Mucosa of rectum (tissue), 2 donors: Measurements from ENCODE around the gene HESX1.

Experiments
- H3K27ac ChIP-seq, 2 donors: one replicate each; pipeline ENCODE4 v1.7.0; 2013; ENCODE audit warnings: inconsistent platforms in 2 of 2, low read depth in 2 of 2, low read length in 2 of 2
- H3K27me3 ChIP-seq, 2 donors: one replicate each; pipeline ENCODE4 v1.7.0; 2013; ENCODE audit warnings: low read length in 2 of 2; ENCODE audit not compliant: control insufficient read depth in 2 of 2, insufficient read depth in 2 of 2
- H3K36me3 ChIP-seq, 2 donors: one replicate each; pipeline ENCODE4 v1.7.0; 2013; ENCODE audit warnings: low read length in 2 of 2; ENCODE audit not compliant: control insufficient read depth in 2 of 2, insufficient read depth in 2 of 2
- H3K4me1 ChIP-seq, 2 donors: one replicate each; pipeline ENCODE4 v1.7.0; 2013; ENCODE audit warnings: low read length in 2 of 2, mild to moderate bottlenecking in 1 of 2; ENCODE audit not compliant: control insufficient read depth in 2 of 2, insufficient read depth in 2 of 2
- H3K4me3 ChIP-seq, 2 donors: one replicate each; pipeline ENCODE4 v1.7.0; 2013; ENCODE audit warnings: low read length in 2 of 2
- H3K9ac ChIP-seq, 2 donors: one replicate each; pipeline ENCODE4 v1.7.0; 2013; ENCODE audit warnings: low read length in 2 of 2, low read depth in 1 of 2, mild to moderate bottlenecking in 1 of 2
- H3K9me3 ChIP-seq, 2 donors: one replicate each; pipeline ENCODE4 v1.7.0; 2013; ENCODE audit warnings: low read length in 2 of 2; ENCODE audit not compliant: control insufficient read depth in 2 of 2
- donor health status: healthy.
- donor health status: Normal muscosa, but diverticular disease.

Gene HESX1

GRCh38 chr3:57199895-57200297 lies at the start of gene HESX1:
Gene HESX1, minus strand, starts transcription at chr3:57199978. Its CDS starts 60 bp downstream, at chr3:57199918.
- Histone ChIP-seq H3K4me3 (no peak within 1 kb of the TSS), H3K4me1 (no peaks in the 10 kb centered on the region), H3K27ac (no peak within 1 kb of the TSS), H3K9me3 (no peaks in the 10 kb centered on the region), H3K36me3 (no peaks in the 10 kb centered on the region), H3K9ac (no peak within 1 kb of the TSS), H3K27me3 (no peaks in the 10 kb centered on the region)

- peaks cover 46 to 59% of the 10 kb centered on the region in 2 donors for H3K36me3 ChIP-seq
- no peaks in the 10 kb centered on the region for H3K4me1 ChIP-seq
- H3K4me3 ChIP-seq = no peak overlapping the region
- H3K27me3 ChIP-seq = no peaks in the 10 kb centered on the region
- no peak overlapping the region for H3K9ac ChIP-seq
- H3K9me3 ChIP-seq = no peaks in the 10 kb centered on the region
- H3K27ac ChIP-seq = no peak overlapping the region
Measured at GRCh38 chr3:57244946-57245345, 45.2 kb upstream of the HESX1 start.

- H3K27ac ChIP-seq = no peak overlapping the region
- H3K9me3 ChIP-seq = no peaks in the 10 kb centered on the region
- H3K9ac ChIP-seq = no peak overlapping the region
- H3K36me3 ChIP-seq = peaks cover 12 to 16% of the 10 kb centered on the region in 2 donors
- H3K4me1 ChIP-seq = no peaks in the 10 kb centered on the region
- H3K27me3 ChIP-seq = no peaks in the 10 kb centered on the region
- no peak overlapping the region for H3K4me3 ChIP-seq
Measured at GRCh38 chr3:57234613-57235575, 35.1 kb upstream of the HESX1 start.

GRCh38 chr3:57233799-57234198 lies 34.0 kb upstream of the HESX1 start:
- H3K36me3 ChIP-seq = peaks cover 8 to 11% of the 10 kb centered on the region in 2 donors
- no peak overlapping the region for H3K27ac ChIP-seq
- H3K9ac ChIP-seq = no peak overlapping the region
- no peak overlapping the region for H3K4me3 ChIP-seq
- H3K27me3 ChIP-seq = no peaks in the 10 kb centered on the region
- peaks cover 2 to 6% of the 10 kb centered on the region in 2 donors for H3K4me1 ChIP-seq
- H3K9me3 ChIP-seq = no peaks in the 10 kb centered on the region

- Histone ChIP-seq H3K27me3 (no peaks in the 10 kb centered on the region), H3K36me3 (no peaks in the 10 kb centered on the region), H3K9me3 (no peaks in the 10 kb centered on the region), H3K4me1 (peaks cover 2 to 9% of the 10 kb centered on the region in 2 donors), H3K27ac (no peak overlapping the region), H3K4me3 (no peak overlapping the region), H3K9ac (no peak overlapping the region)
Measured at GRCh38 chr3:57230006-57230405, 30.2 kb upstream of the HESX1 start.

GRCh38 chr3:57227930-57228751 lies 28.4 kb upstream of the HESX1 start:
- H3K36me3 ChIP-seq = no peaks in the 10 kb centered on the region
- peaks cover 2 to 9% of the 10 kb centered on the region in 2 donors for H3K4me1 ChIP-seq

GRCh38 chr3:57227204-57227929 lies 27.6 kb upstream of the HESX1 start, which contains the start of gene APPL1:
Gene APPL1, plus strand, starts transcription at chr3:57227729. Its CDS starts 155 bp downstream, at chr3:57227884.
- Histone ChIP-seq H3K9me3 (no peaks in the 10 kb centered on the region), H3K27ac (peak within 1 kb of the TSS; percentile 88 to 92), H3K27me3 (no peaks in the 10 kb centered on the region), H3K9ac (peak within 1 kb of the TSS; percentile 86), H3K4me3 (peak within 1 kb of the TSS; percentile 83 to 94), H3K4me1 (peaks cover 2 to 9% of the 10 kb centered on the region in 2 donors), H3K36me3 (no peaks in the 10 kb centered on the region)

More at GRCh38 chr3:57227930-57228751, 28.4 kb upstream of the HESX1 start:
- Histone ChIP-seq H3K4me3 (peak overlapping the region; percentile 83 to 94), H3K27me3 (no peaks in the 10 kb centered on the region), H3K27ac (peak overlapping the region; percentile 88 to 92), H3K9me3 (no peaks in the 10 kb centered on the region), H3K9ac (peak overlapping the region; percentile 86)

GRCh38 chr3:57226176-57226575 lies 26.4 kb upstream of the HESX1 start:
- Histone ChIP-seq H3K36me3 (no peaks in the 10 kb centered on the region), H3K27me3 (no peaks in the 10 kb centered on the region), H3K9me3 (no peaks in the 10 kb centered on the region), H3K4me1 (peaks cover 2 to 9% of the 10 kb centered on the region in 2 donors), H3K4me3 (no peak overlapping the region), H3K9ac (no peak overlapping the region), H3K27ac (no peak overlapping the region)

- Histone ChIP-seq H3K27me3 (no peaks in the 10 kb centered on the region), H3K36me3 (no peaks in the 10 kb centered on the region), H3K4me1 (peaks cover 2 to 9% of the 10 kb centered on the region in 2 donors), H3K9me3 (no peaks in the 10 kb centered on the region), H3K27ac (no peak overlapping the region), H3K4me3 (no peak overlapping the region), H3K9ac (no peak overlapping the region)
Measured at GRCh38 chr3:57224856-57225255, 25.1 kb upstream of the HESX1 start.
